Panc1 (cell line): ENCODE measurements around the gene NCOA6. TPM values are rescaled to one million over a fixed set of nuclear protein-coding genes. Genes with fewer than 3 reads are reported as not detected.

Experiments
- ATAC-seq: fragments of 200-7000 bp; cut with Tn5 transposase; 2 replicates; pipeline ENCODE4 v1.9.1; 2020; ENCODE audit warnings: mild to moderate bottlenecking, moderate library complexity
- BruUV-seq: library from RNA; stranded (reverse); fragments of 400-500 nt; replicated peaks from 2 replicates; lab custom pipeline; 2021; lab: Mats Ljungman, UMichigan
- CTCF ChIA-PET: fragments of 300-600 bp; sonication (Branson Sonifier 250); formaldehyde crosslinking; loops from one replicate; lab custom pipeline; 2022; ENCODE audit warnings: antibody characterized with exemption; lab: Charles Lee
- POLR2A ChIA-PET: fragments of 300-600 bp; sonication (Branson Sonifier 250); formaldehyde crosslinking; loops from one replicate; lab custom pipeline; 2022; ENCODE audit warnings: antibody characterized with exemption; lab: Charles Lee
- DNase-seq: peaks from one replicate; pipeline ENCODE4 v3.0.0-alpha.2; 2010; ENCODE audit warnings: low read depth, low spot score
- H3K27ac ChIP-seq: 2 replicates; pipeline ENCODE4 v1.5.1; 2011; ENCODE audit warnings: mild to moderate bottlenecking, low read length, inconsistent platforms
- H3K27me3 ChIP-seq: fragments of 200-500 bp; sonication (Bioruptor generic); 2 replicates; pipeline ENCODE4 v1.6.0; 2014; ENCODE audit warnings: low read length, inconsistent platforms; ENCODE audit not compliant: control insufficient read depth, insufficient read depth
- H3K36me3 ChIP-seq: fragments of 200-500 bp; sonication (Bioruptor generic); 2 replicates; pipeline ENCODE4 v1.5.1; 2014; ENCODE audit warnings: inconsistent platforms, mild to moderate bottlenecking, low read length, moderate library complexity; ENCODE audit not compliant: control insufficient read depth, insufficient read depth
- H3K4me1 ChIP-seq: 2 replicates; pipeline ENCODE4 v1.5.1; 2011; ENCODE audit warnings: inconsistent platforms, mild to moderate bottlenecking, low read length, moderate library complexity; ENCODE audit not compliant: control insufficient read depth, insufficient read depth
- H3K4me3 ChIP-seq, 2 experiments: 2 replicates each; pipeline ENCODE4 v1.5.1; 2011 to 2012; ENCODE audit warnings: low read depth in 2 of 2, low read length in 2 of 2, mild to moderate bottlenecking in 2 of 2, inconsistent platforms in 1 of 2, moderate library complexity in 1 of 2
- H3K9me3 ChIP-seq: fragments of 200-500 bp; sonication (Bioruptor generic); 2 replicates; pipeline ENCODE4 v1.5.1; 2014; ENCODE audit warnings: low read depth, mild to moderate bottlenecking, inconsistent platforms, low read length, moderate library complexity; ENCODE audit not compliant: control insufficient read depth, insufficient read depth
- POLR2AphosphoS5 ChIP-seq: IDR thresholded peaks from 2 replicates; pipeline ENCODE4 v1.6.1; 2012; ENCODE audit warnings: mild to moderate bottlenecking, low read depth, low read length, moderate library complexity
- SIN3A ChIP-seq: IDR thresholded peaks from 2 replicates; pipeline ENCODE4 v1.6.1; 2012; ENCODE audit warnings: low read depth, mild to moderate bottlenecking, low read length, moderate library complexity, borderline replicate concordance; ENCODE audit not compliant: insufficient read depth
- TCF7L2 ChIP-seq: IDR thresholded peaks from 2 replicates; pipeline ENCODE4 v1.6.1; 2011; ENCODE audit warnings: mild to moderate bottlenecking, low read depth, low read length, inconsistent platforms
- in situ Hi-C: cut with HindIII; loops from 2 replicates; pipeline ENCODE4 v1.10.0; 2016; ENCODE audit warnings: low sequenced_read_pairs, low pct_unique_long_range_greater_than_20kb
- intact Hi-C: fragments of 100-400 bp; cut with micrococcal nuclease; formaldehyde crosslinking; loops from one replicate; pipeline ENCODE4 v1.10.0; 2022; ENCODE audit not compliant: unreplicated experiment
- total RNA-seq: library from RNA; stranded (reverse); gene quantifications from one replicate; pipeline ENCODE4 v1.2.1, GENCODE V29; 2021; ENCODE audit not compliant: unreplicated experiment
- TF ChIP-seq, protein P1 (sequence below), 2 experiments: IDR thresholded peaks; 2 replicates each; pipeline ENCODE4 v1.6.1; 2011 to 2012; ENCODE audit warnings: low read depth in 2 of 2, control low read depth in 1 of 2, low read length in 1 of 2, mild to moderate bottlenecking in 1 of 2, moderate library complexity in 1 of 2; ENCODE audit not compliant: insufficient read depth in 1 of 2
- TF ChIP-seq, protein P2 (sequence below): fragments of 450-650 bp; IDR thresholded peaks from 2 replicates; pipeline ENCODE4 v1.5.1; 2017; ENCODE audit warnings: mild to moderate bottlenecking

Gene NCOA6
- total RNA-seq, 1 experiment from 2014 or later = 28.9 TPM

DNA sequence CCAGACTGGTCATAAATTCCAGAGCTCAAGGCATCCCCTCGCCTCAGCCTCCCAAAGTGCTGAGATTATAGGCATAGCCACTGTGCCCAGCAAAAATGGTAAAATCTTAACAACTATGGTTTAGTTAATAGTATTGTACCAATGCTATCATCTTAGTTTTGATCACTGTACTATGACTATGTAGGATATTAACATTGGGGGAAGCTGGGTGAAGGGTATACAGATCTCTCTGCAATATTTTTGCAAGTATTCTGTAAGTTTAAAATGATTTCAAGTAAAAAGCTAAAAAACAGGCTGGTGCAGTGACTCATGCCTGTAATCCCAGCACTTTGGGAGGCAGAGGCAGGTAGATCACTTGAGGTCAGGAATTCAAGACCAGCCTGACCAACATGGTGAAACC, 156.4 kb downstream of the NCOA6 start:
- intact Hi-C loops = no loop called here
- CTCF ChIA-PET = no interaction called here
- POLR2A ChIA-PET = no interaction called here

More for the DNA sequence above, 156.4 kb downstream of the NCOA6 start:
- no peak for ATAC-seq
- in situ Hi-C loops = no loop called here
- TF ChIP-seq SIN3A (no peak), TCF7L2 (no peak), POLR2AphosphoS5 (no peak)
- TF ChIP-seq, protein P1, sequence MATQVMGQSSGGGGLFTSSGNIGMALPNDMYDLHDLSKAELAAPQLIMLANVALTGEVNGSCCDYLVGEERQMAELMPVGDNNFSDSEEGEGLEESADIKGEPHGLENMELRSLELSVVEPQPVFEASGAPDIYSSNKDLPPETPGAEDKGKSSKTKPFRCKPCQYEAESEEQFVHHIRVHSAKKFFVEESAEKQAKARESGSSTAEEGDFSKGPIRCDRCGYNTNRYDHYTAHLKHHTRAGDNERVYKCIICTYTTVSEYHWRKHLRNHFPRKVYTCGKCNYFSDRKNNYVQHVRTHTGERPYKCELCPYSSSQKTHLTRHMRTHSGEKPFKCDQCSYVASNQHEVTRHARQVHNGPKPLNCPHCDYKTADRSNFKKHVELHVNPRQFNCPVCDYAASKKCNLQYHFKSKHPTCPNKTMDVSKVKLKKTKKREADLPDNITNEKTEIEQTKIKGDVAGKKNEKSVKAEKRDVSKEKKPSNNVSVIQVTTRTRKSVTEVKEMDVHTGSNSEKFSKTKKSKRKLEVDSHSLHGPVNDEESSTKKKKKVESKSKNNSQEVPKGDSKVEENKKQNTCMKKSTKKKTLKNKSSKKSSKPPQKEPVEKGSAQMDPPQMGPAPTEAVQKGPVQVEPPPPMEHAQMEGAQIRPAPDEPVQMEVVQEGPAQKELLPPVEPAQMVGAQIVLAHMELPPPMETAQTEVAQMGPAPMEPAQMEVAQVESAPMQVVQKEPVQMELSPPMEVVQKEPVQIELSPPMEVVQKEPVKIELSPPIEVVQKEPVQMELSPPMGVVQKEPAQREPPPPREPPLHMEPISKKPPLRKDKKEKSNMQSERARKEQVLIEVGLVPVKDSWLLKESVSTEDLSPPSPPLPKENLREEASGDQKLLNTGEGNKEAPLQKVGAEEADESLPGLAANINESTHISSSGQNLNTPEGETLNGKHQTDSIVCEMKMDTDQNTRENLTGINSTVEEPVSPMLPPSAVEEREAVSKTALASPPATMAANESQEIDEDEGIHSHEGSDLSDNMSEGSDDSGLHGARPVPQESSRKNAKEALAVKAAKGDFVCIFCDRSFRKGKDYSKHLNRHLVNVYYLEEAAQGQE (IDR thresholded peaks at IDR 0.05; ENCODE audit: insufficient read depth in 1 of 2, low read depth in 2 of 2, low read length in 1 of 2) = no peak
- TF ChIP-seq, protein P2, sequence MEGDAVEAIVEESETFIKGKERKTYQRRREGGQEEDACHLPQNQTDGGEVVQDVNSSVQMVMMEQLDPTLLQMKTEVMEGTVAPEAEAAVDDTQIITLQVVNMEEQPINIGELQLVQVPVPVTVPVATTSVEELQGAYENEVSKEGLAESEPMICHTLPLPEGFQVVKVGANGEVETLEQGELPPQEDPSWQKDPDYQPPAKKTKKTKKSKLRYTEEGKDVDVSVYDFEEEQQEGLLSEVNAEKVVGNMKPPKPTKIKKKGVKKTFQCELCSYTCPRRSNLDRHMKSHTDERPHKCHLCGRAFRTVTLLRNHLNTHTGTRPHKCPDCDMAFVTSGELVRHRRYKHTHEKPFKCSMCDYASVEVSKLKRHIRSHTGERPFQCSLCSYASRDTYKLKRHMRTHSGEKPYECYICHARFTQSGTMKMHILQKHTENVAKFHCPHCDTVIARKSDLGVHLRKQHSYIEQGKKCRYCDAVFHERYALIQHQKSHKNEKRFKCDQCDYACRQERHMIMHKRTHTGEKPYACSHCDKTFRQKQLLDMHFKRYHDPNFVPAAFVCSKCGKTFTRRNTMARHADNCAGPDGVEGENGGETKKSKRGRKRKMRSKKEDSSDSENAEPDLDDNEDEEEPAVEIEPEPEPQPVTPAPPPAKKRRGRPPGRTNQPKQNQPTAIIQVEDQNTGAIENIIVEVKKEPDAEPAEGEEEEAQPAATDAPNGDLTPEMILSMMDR = no peak
- Histone ChIP-seq H3K27ac (no peak overlapping the region), H3K27me3 (no peaks in the 10 kb centered on the region), H3K4me3 (no peak overlapping the region), H3K36me3 (no peaks in the 10 kb centered on the region), H3K9me3 (no peaks in the 10 kb centered on the region), H3K4me1 (no peaks in the 10 kb centered on the region)
- BruUV-seq = no TSS peak
- no peak for DNase-seq

Other genes starting within 250 kb of the NCOA6 start
- 22.9 TPM for gene PIGU, start 148.6 kb downstream of the NCOA6 start, total RNA-seq
- 20.6 TPM for gene TP53INP2, start 121.3 kb downstream of the NCOA6 start, total RNA-seq
- gene GGT7, start 47.2 kb upstream of the NCOA6 start, total RNA-seq = 11.5 TPM
- gene ACSS2, start 51.0 kb upstream of the NCOA6 start, total RNA-seq = 25.4 TPM
- gene GSS, start 130.2 kb upstream of the NCOA6 start, total RNA-seq = 64.8 TPM
- 0.59 TPM for gene MYH7B, start 130.2 kb upstream of the NCOA6 start, total RNA-seq